ENCODE data around the gene FHIP1A. TPM values are rescaled to one million over a fixed set of nuclear protein-coding genes. Genes with fewer than 3 reads are reported as not detected.

The FHIP1A gene
- total and polyA plus RNA-seq, 4 donors = 0.50 to 3.8 (median 1.0) TPM

GRCh38 chr4:151408380-151408629, 671 bp upstream of the FHIP1A start:
- H3K4me1 ChIP-seq (ENCODE audit: control insufficient read depth in 4 of 4, insufficient read depth in 4 of 4, low read length in 3 of 4) = peaks cover 0 to 20% (median 14%) of the 10 kb centered on the region in 4 donors
- no peak for DNase-seq (ENCODE audit: low spot score)
- no peaks in the 10 kb centered on the region for H3K9me3 ChIP-seq (ENCODE audit: control insufficient read depth in 4 of 4, low read length in 3 of 4)
- H3K36me3 ChIP-seq (ENCODE audit: control insufficient read depth in 4 of 4, insufficient read depth in 3 of 4, low read depth in 1 of 4, low read length in 3 of 4) = no peaks in the 10 kb centered on the region
- H3K9ac ChIP-seq (ENCODE audit: low read depth in 1 of 2, low read length in 2 of 2) = peak overlapping the region; percentile 47 to 66
- H3K4me3 ChIP-seq (ENCODE audit: low read depth in 1 of 3, low read length in 3 of 3) = peak overlapping the region; percentile 64 to 93 (median 88)
- TF ChIP-seq FOXA1 (IDR thresholded peaks at IDR 0.05) = no peak
- TF ChIP-seq HNF4A (conservative IDR thresholded peaks at IDR 0.05) = no peak
- TF ChIP-seq NR2F2 (IDR thresholded peaks at IDR 0.05) = no peak
- no peak for TF ChIP-seq TAF1 (conservative IDR thresholded peaks at IDR 0.05)
- no peak for TF ChIP-seq GABPA (IDR thresholded peaks at IDR 0.05 in 1 of 2, conservative IDR thresholded peaks at IDR 0.05 in 1 of 2)
- TF ChIP-seq ZBTB33 (IDR thresholded peaks at IDR 0.05) = no peak
- no peaks in the 10 kb centered on the region for H3K27me3 ChIP-seq (ENCODE audit: control insufficient read depth in 4 of 4, insufficient read depth in 4 of 4, low read length in 3 of 4)
- peak overlapping the region; percentile 55 to 71 for H3K27ac ChIP-seq (ENCODE audit: low read depth in 1 of 2, low read length in 2 of 2)
- WGBS = 4% methylated on average over 8 of the region's 8 CpGs

- Histone ChIP-seq H3K36me3 (ENCODE audit: control insufficient read depth in 4 of 4, insufficient read depth in 3 of 4, low read depth in 1 of 4, low read length in 3 of 4) (no peaks in the 10 kb centered on the region), H3K4me1 (ENCODE audit: control insufficient read depth in 4 of 4, insufficient read depth in 4 of 4, low read length in 3 of 4) (peaks cover 0 to 20% (median 14%) of the 10 kb centered on the region in 4 donors), H3K9ac (ENCODE audit: low read depth in 1 of 2, low read length in 2 of 2) (peak overlapping the region; percentile 49 to 60), H3K27me3 (ENCODE audit: control insufficient read depth in 4 of 4, insufficient read depth in 4 of 4, low read length in 3 of 4) (no peaks in the 10 kb centered on the region), H3K9me3 (ENCODE audit: control insufficient read depth in 4 of 4, low read length in 3 of 4) (no peaks in the 10 kb centered on the region), H3K27ac (ENCODE audit: low read depth in 1 of 2, low read length in 2 of 2) (peak overlapping the region; percentile 77 to 81), H3K4me3 (ENCODE audit: low read depth in 1 of 3, low read length in 3 of 3) (peak overlapping the region; percentile 64 to 72 (median 72))
- DNase-seq (ENCODE audit: low spot score) = peak; percentile 33
- WGBS = 9% methylated on average over 27 of the region's 27 CpGs
- no peak for TF ChIP-seq EGR1 (IDR thresholded peaks at IDR 0.05; ENCODE audit: low read depth in 2 of 2)
- peak in 1 of 2 donors; percentile 4 for TF ChIP-seq HNF4A (conservative IDR thresholded peaks at IDR 0.05)
Observed at GRCh38 chr4:151409470-151410313, 716 bp downstream of the FHIP1A start.

- H3K27me3 ChIP-seq (ENCODE audit: control insufficient read depth in 4 of 4, insufficient read depth in 4 of 4, low read length in 3 of 4) = no peaks in the 10 kb centered on the region
- no peak overlapping the region for H3K4me3 ChIP-seq (ENCODE audit: low read depth in 1 of 3, low read length in 3 of 3)
- H3K27ac ChIP-seq (ENCODE audit: low read depth in 1 of 2, low read length in 2 of 2) = no peak overlapping the region
- TF ChIP-seq ATF3 (IDR thresholded peaks at IDR 0.05) = no peak
- no peak for TF ChIP-seq MAX (IDR thresholded peaks at IDR 0.05)
- TF ChIP-seq FOXA2 (IDR thresholded peaks at IDR 0.05) = no peak
- no peak for TF ChIP-seq RXRA (IDR thresholded peaks at IDR 0.05)
- no peak for TF ChIP-seq JUND (IDR thresholded peaks at IDR 0.05)
- no peak for TF ChIP-seq TAF1 (conservative IDR thresholded peaks at IDR 0.05)
- no peak for TF ChIP-seq RAD21 (IDR thresholded peaks at IDR 0.05)
- TF ChIP-seq CTCF (IDR thresholded peaks at IDR 0.05; ENCODE audit: low read depth, low read length, missing input control) = no peak
- TF ChIP-seq GABPA (IDR thresholded peaks at IDR 0.05 in 1 of 2, conservative IDR thresholded peaks at IDR 0.05 in 1 of 2) = no peak
- TF ChIP-seq HNF4A (conservative IDR thresholded peaks at IDR 0.05) = no peak
- TF ChIP-seq SP1 (IDR thresholded peaks at IDR 0.05) = no peak
- TF ChIP-seq REST (IDR thresholded peaks at IDR 0.05) = no peak
- TF ChIP-seq ZBTB33 (IDR thresholded peaks at IDR 0.05) = no peak
- TF ChIP-seq YY1 (IDR thresholded peaks at IDR 0.05) = no peak
- no peak for TF ChIP-seq EGR1 (IDR thresholded peaks at IDR 0.05; ENCODE audit: low read depth in 2 of 2)
- TF ChIP-seq NR2F2 (IDR thresholded peaks at IDR 0.05) = no peak
- DNase-seq (ENCODE audit: low spot score) = no peak
- no peaks in the 10 kb centered on the region for H3K9me3 ChIP-seq (ENCODE audit: control insufficient read depth in 4 of 4, low read length in 3 of 4)
- no peaks in the 10 kb centered on the region for H3K36me3 ChIP-seq (ENCODE audit: control insufficient read depth in 4 of 4, insufficient read depth in 3 of 4, low read depth in 1 of 4, low read length in 3 of 4)
- H3K9ac ChIP-seq (ENCODE audit: low read depth in 1 of 2, low read length in 2 of 2) = no peak overlapping the region
- H3K4me1 ChIP-seq (ENCODE audit: control insufficient read depth in 4 of 4, insufficient read depth in 4 of 4, low read length in 3 of 4) = no peaks in the 10 kb centered on the region
Observed at GRCh38 chr4:151415978-151416377, 7.0 kb downstream of the FHIP1A start.
